Measurements from ENCODE around the gene DTL.

GRCh38 chr1:212125654-212126053 is 90.1 kb downstream of the DTL start:
- no peak for TF ChIP-seq CTCF (IDR thresholded peaks at IDR 0.05)
- no peak for TF ChIP-seq EP300 (IDR thresholded peaks at IDR 0.05)
- no peak for TF ChIP-seq POLR2A (IDR thresholded peaks at IDR 0.05; ENCODE audit: low read depth)
- no peak for TF ChIP-seq POLR2AphosphoS5 (IDR thresholded peaks at IDR 0.05)
